Upper lobe of left lung (tissue), 6 donors: ENCODE results near the gene TRAPPC8. TPM values are rescaled to one million over a fixed set of nuclear protein-coding genes. Genes with fewer than 3 reads are reported as not detected.

Experiments
- ATAC-seq, 2 donors: fragments of 200-7000 bp; cut with Tn5 transposase; one replicate each; pipeline ENCODE4 v1.9.1; 2022; ENCODE audit warnings: mild to moderate bottlenecking in 2 of 2, moderate library complexity in 2 of 2; ENCODE audit not compliant: low FRiP score in 2 of 2
- DNase-seq, 2 donors: peaks; one replicate each; pipeline ENCODE4 v3.0.0-alpha.2; 2019 to 2020
- H3K27ac ChIP-seq, 4 donors: fragments of 200-600 bp; sonication (generic); one replicate each; pipeline ENCODE4 v1.5.1; 2016 to 2019
- H3K27me3 ChIP-seq, 4 donors: fragments of 200-600 bp; sonication (generic); one replicate each; pipeline ENCODE4 v1.5.1; 2017 to 2019
- H3K36me3 ChIP-seq, 4 donors: fragments of 200-600 bp; sonication (generic); one replicate each; pipeline ENCODE4 v1.5.1; 2016 to 2019
- H3K4me1 ChIP-seq, 4 donors: fragments of 200-600 bp; sonication (generic); one replicate each; pipeline ENCODE4 v1.5.1; 2018 to 2019
- H3K4me3 ChIP-seq, 4 donors: fragments of 200-600 bp; sonication (generic); one replicate each; pipeline ENCODE4 v1.5.1; 2017 to 2019; ENCODE audit warnings: mild to moderate bottlenecking in 2 of 4, moderate library complexity in 1 of 4
- H3K9me3 ChIP-seq, 4 donors: fragments of 200-600 bp; sonication (generic); one replicate each; pipeline ENCODE4 v1.5.1; 2018 to 2019
- EP300 ChIP-seq, 4 donors: sonication (generic); formaldehyde crosslinking; IDR thresholded peaks; one replicate each; pipeline ENCODE4 v1.5.1; 2017; ENCODE audit warnings: antibody characterized with exemption in 4 of 4, control low read depth in 2 of 4
- POLR2A ChIP-seq, 4 donors: fragments of 450-650 bp; IDR thresholded peaks; one replicate each; pipeline ENCODE4 v1.5.1; 2016 to 2017; ENCODE audit warnings: antibody characterized with exemption in 4 of 4, mild to moderate bottlenecking in 2 of 4
- POLR2AphosphoS5 ChIP-seq, 2 donors: sonication (generic); formaldehyde crosslinking; IDR thresholded peaks; one replicate each; pipeline ENCODE4 v1.5.1; 2017; ENCODE audit warnings: antibody characterized with exemption in 2 of 2
- WGBS, 2 donors: methylation state at CpG; one replicate each; pipeline ENCODE4 v1.1.5; 2017 to 2018; 5-methylcytosine and 5-hydroxymethylcytosine counted together
- small RNA-seq, 4 donors: library from RNA; depleted of rRNA; stranded (forward); fragments of <200 nt; gene quantifications; one replicate each; pipeline ENCODE3, GENCODE V24; 2016
- total RNA-seq, 6 donors: library from RNA; depleted of rRNA in 4 of 6; stranded (reverse); fragments of >200 nt in 4 of 6; gene quantifications; one replicate each; pipeline versions ENCODE4 v1.1.0 to v1.2.1, GENCODE V29; 2016 to 2021
- TF ChIP-seq, protein P1 (sequence below), 6 experiments: fragments of 450-650 bp in 4 of 6; fragments of 200-600 bp in 2 of 6; sonication (generic) in 2 of 6; IDR thresholded peaks; one replicate each; pipeline ENCODE4 v1.5.1; 2016 to 2019; ENCODE audit warnings: antibody characterized with exemption in 6 of 6
- donor health status: DM: no; HTN: no; CAD: no; lungs with moderate emphysema.
- donor health status: DM: no; HTN: yes; CAD: no; lungs with severe emphysema.

Gene TRAPPC8
- total RNA-seq, 6 donors from 2014 or later, result 14.1 to 56.4 (median 40.2) TPM

DNA sequence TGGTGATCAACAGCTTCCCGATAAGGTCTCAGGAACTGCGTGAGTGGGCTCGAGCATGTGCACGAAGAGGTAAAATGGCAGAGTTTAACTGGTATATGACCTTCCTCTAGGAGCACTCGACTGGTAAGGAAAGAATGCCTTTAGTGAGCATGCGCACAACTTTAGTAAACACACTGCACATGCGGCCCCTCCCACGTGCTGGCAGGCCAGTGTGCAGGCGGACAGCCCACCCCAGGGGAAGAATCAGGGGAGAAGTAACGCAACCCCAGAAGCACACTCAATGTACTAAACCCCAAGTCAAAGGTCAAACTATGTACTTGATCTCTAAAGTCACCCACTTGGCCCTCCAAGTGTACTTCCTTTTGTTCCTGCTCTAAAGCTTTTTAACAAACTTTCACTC, 153.5 kb downstream of the TRAPPC8 start:
- peak in 1 of 2 donors; percentile 43 for DNase-seq
- TF ChIP-seq, protein P1, sequence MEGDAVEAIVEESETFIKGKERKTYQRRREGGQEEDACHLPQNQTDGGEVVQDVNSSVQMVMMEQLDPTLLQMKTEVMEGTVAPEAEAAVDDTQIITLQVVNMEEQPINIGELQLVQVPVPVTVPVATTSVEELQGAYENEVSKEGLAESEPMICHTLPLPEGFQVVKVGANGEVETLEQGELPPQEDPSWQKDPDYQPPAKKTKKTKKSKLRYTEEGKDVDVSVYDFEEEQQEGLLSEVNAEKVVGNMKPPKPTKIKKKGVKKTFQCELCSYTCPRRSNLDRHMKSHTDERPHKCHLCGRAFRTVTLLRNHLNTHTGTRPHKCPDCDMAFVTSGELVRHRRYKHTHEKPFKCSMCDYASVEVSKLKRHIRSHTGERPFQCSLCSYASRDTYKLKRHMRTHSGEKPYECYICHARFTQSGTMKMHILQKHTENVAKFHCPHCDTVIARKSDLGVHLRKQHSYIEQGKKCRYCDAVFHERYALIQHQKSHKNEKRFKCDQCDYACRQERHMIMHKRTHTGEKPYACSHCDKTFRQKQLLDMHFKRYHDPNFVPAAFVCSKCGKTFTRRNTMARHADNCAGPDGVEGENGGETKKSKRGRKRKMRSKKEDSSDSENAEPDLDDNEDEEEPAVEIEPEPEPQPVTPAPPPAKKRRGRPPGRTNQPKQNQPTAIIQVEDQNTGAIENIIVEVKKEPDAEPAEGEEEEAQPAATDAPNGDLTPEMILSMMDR (IDR thresholded peaks at IDR 0.05), result no peak
- no peak for TF ChIP-seq POLR2A (IDR thresholded peaks at IDR 0.05)
- TF ChIP-seq POLR2AphosphoS5 (IDR thresholded peaks at IDR 0.05), result no peak
- no peak for TF ChIP-seq EP300 (IDR thresholded peaks at IDR 0.05)
- Histone ChIP-seq H3K36me3 (no peaks in the 10 kb centered on the region), H3K4me3 (no peak overlapping the region), H3K4me1 (no peaks in the 10 kb centered on the region), H3K27ac (no peak overlapping the region), H3K9me3 (no peaks in the 10 kb centered on the region), H3K27me3 (no peaks in the 10 kb centered on the region)
- no peak for ATAC-seq
- WGBS, 2 donors, result 67 to 73% methylated on average over 10 of the region's 10 CpGs

DNA sequence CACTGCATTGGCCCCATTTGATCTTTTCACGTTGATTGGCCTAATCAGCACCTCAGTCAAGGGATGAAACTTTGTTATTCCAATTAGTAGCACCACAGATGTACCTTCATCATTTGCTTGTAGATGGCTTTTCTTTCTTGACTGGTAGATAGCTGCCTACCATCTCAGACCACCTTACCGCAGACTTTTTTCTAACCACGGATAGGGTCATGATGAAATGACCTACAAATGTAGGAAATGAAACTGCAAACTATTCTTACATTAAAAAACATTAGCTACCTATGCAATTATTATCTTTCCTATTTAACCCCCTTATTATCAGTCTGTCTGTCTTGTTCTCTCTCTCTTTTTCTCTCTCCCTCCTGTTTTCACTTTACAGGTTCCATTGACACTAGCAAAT, 159.9 kb downstream of the TRAPPC8 start:
- Histone ChIP-seq H3K4me1 (no peaks in the 10 kb centered on the region), H3K36me3 (no peaks in the 10 kb centered on the region), H3K4me3 (no peak overlapping the region), H3K27ac (no peak overlapping the region), H3K27me3 (no peaks in the 10 kb centered on the region), H3K9me3 (peaks cover 0 to 17% (median 10%) of the 10 kb centered on the region in 4 donors)
- DNase-seq, result no peak
- 71 to 85% methylated on average over 3 of the region's 3 CpGs for WGBS, 2 donors
- TF ChIP-seq POLR2A (IDR thresholded peaks at IDR 0.05), result no peak
- TF ChIP-seq POLR2AphosphoS5 (IDR thresholded peaks at IDR 0.05), result no peak
- TF ChIP-seq EP300 (IDR thresholded peaks at IDR 0.05), result no peak
- TF ChIP-seq, protein P1 (IDR thresholded peaks at IDR 0.05), result no peak
- no peak for ATAC-seq

Small RNA genes lying within 50 kb of the gene (small RNA-seq; reads per million reads assigned to genes)
- gene RNU6-1050P, result 0 reads per million in 4 donors

Other genes with a start within 250 kb of the TRAPPC8 start
- gene SLC25A52, start 182.2 kb downstream of the TRAPPC8 start, total RNA-seq, result not detected
- gene RNF125, start 75.7 kb upstream of the TRAPPC8 start, total RNA-seq, result 1 to 10 TPM; 3.3 to 5.6 (median 4.9) TPM
- 10 to 100 TPM; 17.8 to 34.5 (median 25.5) TPM for gene RNF138, start 148.7 kb upstream of the TRAPPC8 start, total RNA-seq
- gene MEP1B, start 246.9 kb upstream of the TRAPPC8 start, total RNA-seq, result not detected